Progenitor cell of endocrine pancreas (in vitro differentiated cells): ENCODE results near the gene OSBPL6. TPM values are rescaled to one million over a fixed set of nuclear protein-coding genes. Genes with fewer than 3 reads are reported as not detected.

Experiments used
- DNase-seq: peaks from one replicate; pipeline ENCODE4 v3.0.0; 2021; ENCODE audit warnings: low spot score; ENCODE audit not compliant: unreplicated experiment
- H3K27ac Mint-ChIP-seq: 2 replicates; pipeline ENCODE4 v1.8.0; 2021; ENCODE audit warnings: mild to moderate bottlenecking, moderate library complexity, mixed read lengths
- H3K27me3 Mint-ChIP-seq: 2 replicates; pipeline ENCODE4 v1.8.0; 2021; ENCODE audit warnings: mixed read lengths
- H3K36me3 Mint-ChIP-seq: 2 replicates; pipeline ENCODE4 v1.8.0; 2022; ENCODE audit warnings: mixed read lengths; ENCODE audit not compliant: insufficient read depth
- H3K4me1 Mint-ChIP-seq: 2 replicates; pipeline ENCODE4 v1.8.0; 2021; ENCODE audit warnings: low read depth, mixed read lengths
- H3K4me3 Mint-ChIP-seq: 2 replicates; pipeline ENCODE4 v1.8.0; 2021; ENCODE audit warnings: low read depth, mild to moderate bottlenecking, moderate library complexity, mixed read lengths
- H3K9me3 Mint-ChIP-seq: 2 replicates; pipeline ENCODE4 v1.8.0; 2021; ENCODE audit warnings: low read depth, mixed read lengths
- total RNA-seq: library from RNA; stranded (reverse); gene quantifications from 2 replicates; pipeline ENCODE4 v1.2.1, GENCODE V29; 2021
- TF ChIP-seq, protein P1 (sequence below): fragments of 200-600 bp; sonication (generic); IDR thresholded peaks from one replicate; pipeline ENCODE4 v1.5.0; 2021; ENCODE audit warnings: antibody characterized with exemption, mild to moderate bottlenecking; ENCODE audit not compliant: unreplicated experiment

Gene OSBPL6
- total RNA-seq, 1 donor from 2014 or later, result 2.4 TPM

DNA sequence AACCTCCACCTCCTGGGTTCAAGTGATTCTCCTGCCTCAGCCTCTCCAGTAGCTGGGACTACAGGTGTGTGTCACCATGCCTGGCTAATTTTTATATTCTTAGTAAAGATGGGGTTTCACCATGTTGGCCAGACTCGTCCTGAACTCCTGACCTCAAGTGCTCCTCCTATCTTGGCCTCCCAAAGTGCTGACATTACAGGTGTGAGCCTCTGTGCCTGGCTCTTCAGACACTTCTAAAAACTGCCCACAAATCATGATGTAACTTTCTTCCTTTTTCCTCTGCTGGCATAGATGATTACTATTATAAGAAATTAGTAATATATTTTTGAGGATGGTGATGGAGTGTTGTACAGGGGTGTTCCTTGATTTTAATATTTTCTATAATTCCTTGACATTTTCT, 6.0 kb downstream of the OSBPL6 start:
- Mint-ChIP-seq H3K9me3 (no peaks in the 10 kb centered on the region), H3K27me3 (peaks cover 23% of the 10 kb centered on the region), H3K4me3 (no peak overlapping the region), H3K36me3 (no peaks in the 10 kb centered on the region), H3K27ac (no peak overlapping the region), H3K4me1 (peaks cover 6% of the 10 kb centered on the region)
- no peak for DNase-seq
- TF ChIP-seq, protein P1, sequence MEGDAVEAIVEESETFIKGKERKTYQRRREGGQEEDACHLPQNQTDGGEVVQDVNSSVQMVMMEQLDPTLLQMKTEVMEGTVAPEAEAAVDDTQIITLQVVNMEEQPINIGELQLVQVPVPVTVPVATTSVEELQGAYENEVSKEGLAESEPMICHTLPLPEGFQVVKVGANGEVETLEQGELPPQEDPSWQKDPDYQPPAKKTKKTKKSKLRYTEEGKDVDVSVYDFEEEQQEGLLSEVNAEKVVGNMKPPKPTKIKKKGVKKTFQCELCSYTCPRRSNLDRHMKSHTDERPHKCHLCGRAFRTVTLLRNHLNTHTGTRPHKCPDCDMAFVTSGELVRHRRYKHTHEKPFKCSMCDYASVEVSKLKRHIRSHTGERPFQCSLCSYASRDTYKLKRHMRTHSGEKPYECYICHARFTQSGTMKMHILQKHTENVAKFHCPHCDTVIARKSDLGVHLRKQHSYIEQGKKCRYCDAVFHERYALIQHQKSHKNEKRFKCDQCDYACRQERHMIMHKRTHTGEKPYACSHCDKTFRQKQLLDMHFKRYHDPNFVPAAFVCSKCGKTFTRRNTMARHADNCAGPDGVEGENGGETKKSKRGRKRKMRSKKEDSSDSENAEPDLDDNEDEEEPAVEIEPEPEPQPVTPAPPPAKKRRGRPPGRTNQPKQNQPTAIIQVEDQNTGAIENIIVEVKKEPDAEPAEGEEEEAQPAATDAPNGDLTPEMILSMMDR, result no peak

DNA sequence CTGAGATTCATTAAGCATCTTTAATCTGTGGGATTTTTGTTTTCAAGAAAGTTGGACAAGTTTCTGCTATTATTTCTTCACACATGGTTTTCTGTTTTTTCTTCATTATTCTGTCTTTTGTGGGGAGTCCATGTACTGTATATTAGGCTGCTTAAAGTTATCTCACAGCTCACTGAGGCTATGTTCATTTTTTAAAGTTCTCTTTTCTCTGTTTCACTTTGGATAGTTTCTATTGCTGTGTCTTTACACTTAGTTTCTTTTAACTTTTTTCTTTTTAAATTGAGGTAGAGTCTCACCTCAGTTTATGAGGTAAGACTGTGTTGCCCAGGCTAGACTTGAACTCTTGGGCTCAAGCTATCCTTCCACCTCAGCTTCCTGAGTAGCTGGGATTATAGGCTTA, 8.6 kb downstream of the OSBPL6 start:
- DNase-seq, result no peak
- no peaks in the 10 kb centered on the region for H3K9me3 Mint-ChIP-seq
- TF ChIP-seq, protein P1, result no peak
- no peak overlapping the region for H3K27ac Mint-ChIP-seq
- H3K4me1 Mint-ChIP-seq, result peaks cover 3% of the 10 kb centered on the region
- no peak overlapping the region for H3K4me3 Mint-ChIP-seq
- H3K36me3 Mint-ChIP-seq, result no peaks in the 10 kb centered on the region
- peaks cover 10% of the 10 kb centered on the region for H3K27me3 Mint-ChIP-seq

DNA sequence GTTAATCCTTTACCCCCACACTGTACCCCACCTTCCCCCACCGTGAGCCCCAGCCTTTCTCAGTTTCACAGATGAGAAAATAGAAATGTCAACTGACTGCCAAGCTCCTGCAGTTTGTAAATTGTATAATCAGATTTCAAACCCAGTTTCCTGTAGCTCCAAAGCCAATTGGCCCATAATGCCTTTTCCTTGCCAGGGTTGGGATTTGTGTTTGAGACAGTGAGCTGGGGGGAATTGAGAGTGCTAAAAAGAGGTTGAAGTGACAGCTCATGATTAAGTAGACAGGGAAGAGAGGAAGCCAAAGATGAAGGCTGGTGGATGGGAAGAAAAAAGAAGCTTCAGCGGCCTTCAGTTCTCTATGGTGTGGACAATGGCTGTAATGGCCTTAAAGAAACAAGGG, 10.7 kb downstream of the OSBPL6 start:
- no peak overlapping the region for H3K27ac Mint-ChIP-seq
- TF ChIP-seq, protein P1, result no peak
- H3K27me3 Mint-ChIP-seq, result peaks cover 3% of the 10 kb centered on the region
- H3K4me3 Mint-ChIP-seq, result no peak overlapping the region
- no peak for DNase-seq
- no peaks in the 10 kb centered on the region for H3K9me3 Mint-ChIP-seq
- peaks cover 3% of the 10 kb centered on the region for H3K4me1 Mint-ChIP-seq
- H3K36me3 Mint-ChIP-seq, result no peaks in the 10 kb centered on the region

DNA sequence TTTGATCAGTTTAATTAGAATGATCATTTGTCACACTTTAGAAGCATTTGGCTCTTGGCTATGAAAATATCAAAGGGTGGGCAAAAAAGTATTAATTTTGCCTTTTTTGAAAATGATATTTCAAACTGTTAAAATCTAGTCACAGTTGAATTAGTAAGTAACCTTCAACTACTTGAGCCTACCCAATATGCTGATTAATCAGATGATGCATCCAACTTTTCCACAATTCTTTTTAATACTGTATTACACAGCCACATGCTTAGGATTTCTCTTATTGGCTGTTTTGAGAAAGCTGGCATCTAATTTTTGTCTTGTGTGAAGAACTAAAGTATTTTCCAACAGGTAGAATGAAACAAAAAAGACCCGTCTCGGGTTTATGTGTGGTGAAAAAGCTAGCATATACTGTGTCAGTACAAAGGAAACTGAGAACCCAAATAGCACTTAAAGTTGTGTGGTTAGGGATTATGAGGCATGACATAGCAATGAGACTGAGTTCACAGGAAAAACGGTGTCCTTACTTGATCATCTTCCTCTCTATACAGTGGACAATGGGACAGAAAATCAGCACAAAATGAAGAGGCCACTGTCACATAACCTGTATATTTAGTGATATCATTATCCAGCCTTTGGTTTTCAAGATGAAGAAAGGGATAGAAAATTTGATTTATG, 11.7 kb downstream of the OSBPL6 start:
- no peak for DNase-seq
- no peak overlapping the region for H3K27ac Mint-ChIP-seq
- H3K9me3 Mint-ChIP-seq, result no peaks in the 10 kb centered on the region
- no peaks in the 10 kb centered on the region for H3K36me3 Mint-ChIP-seq
- H3K4me3 Mint-ChIP-seq, result no peak overlapping the region
- TF ChIP-seq, protein P1, result no peak
- H3K27me3 Mint-ChIP-seq, result peaks cover 3% of the 10 kb centered on the region
- peaks cover 3% of the 10 kb centered on the region for H3K4me1 Mint-ChIP-seq

DNA sequence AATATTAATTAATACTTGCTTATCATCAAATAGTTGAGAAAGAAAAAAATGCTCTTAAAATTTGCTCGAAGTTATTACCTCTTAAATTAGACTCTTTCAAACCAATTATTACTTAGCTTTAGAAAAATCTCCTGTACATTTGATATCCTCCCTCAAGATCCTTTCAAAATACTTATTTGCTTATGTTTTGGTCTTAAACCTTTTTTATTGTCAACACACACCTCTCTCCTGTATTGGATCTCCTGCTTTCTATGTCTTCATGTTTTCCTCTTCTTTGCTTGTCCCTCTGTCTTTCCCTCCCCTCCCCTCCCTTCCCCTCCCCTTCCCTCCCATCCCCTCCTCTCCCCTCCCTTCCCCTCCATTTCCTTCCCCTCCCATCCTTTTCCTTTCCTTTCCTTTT, 14.0 kb downstream of the OSBPL6 start:
- Mint-ChIP-seq H3K4me1 (peaks cover 3% of the 10 kb centered on the region), H3K4me3 (no peak overlapping the region), H3K36me3 (no peaks in the 10 kb centered on the region), H3K9me3 (no peaks in the 10 kb centered on the region), H3K27ac (no peak overlapping the region), H3K27me3 (peaks cover 10% of the 10 kb centered on the region)
- DNase-seq, result no peak
- TF ChIP-seq, protein P1, result no peak
